ENCODE measurements around the gene GATB. TPM values are rescaled to one million over a fixed set of nuclear protein-coding genes. Genes with fewer than 3 reads are reported as not detected.

Gene GATB
- total RNA-seq, 1 donor from 2014 or later = 13.5 TPM

- DNase-seq (ENCODE audit: low spot score) = no peak
Measured at GRCh38 chr4:151729731-151730559, 30.9 kb downstream of the GATB start.

GRCh38 chr4:151728679-151729078 lies 32.1 kb downstream of the GATB start:
- DNase-seq (ENCODE audit: low spot score) = no peak

- DNase-seq (ENCODE audit: low spot score) = no peak
Measured at GRCh38 chr4:151728006-151728405, 32.8 kb downstream of the GATB start.

DNA sequence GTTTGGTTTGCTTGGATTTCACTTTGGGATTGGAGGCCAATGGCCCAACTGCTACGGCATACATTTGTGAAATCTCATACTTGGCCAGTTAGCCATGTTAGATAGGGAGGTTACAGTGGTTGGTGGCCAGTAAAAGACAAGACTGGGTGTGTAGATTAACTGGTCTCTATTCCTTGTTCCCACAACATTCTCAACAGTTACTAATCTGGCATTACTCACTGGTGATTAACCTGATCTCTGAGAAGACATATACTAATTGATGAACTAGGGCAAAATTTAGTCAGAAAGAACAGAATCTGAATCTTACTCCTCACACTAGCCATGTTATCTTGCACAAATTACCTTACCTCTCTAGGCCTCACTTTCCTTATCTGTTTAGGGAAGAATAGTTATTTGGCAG lies 33.4 kb downstream of the GATB start:
- DNase-seq (ENCODE audit: low spot score) = no peak

DNA sequence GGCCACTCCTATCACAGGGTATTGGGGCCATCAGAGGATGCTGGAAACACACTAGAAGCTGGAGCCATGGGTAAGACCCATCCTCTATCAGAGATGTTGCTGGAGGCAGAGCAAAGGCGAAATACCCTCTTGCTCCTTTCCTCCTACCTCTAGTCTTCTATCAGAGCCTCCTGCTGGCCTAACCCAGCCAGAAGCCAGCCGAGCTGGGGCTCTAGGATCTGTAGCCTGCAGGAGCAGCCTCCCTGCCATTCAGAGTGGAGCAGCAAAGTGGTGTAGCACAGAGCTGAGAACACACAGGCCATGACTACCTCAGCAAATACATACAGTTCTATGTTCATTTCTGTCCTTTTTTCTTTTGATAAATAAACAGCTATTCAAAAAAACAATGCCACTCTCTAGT lies 35.7 kb downstream of the GATB start:
- no peak for DNase-seq (ENCODE audit: low spot score)

- DNase-seq (ENCODE audit: low spot score) = no peak
Measured at GRCh38 chr4:151721916-151722315, 38.9 kb downstream of the GATB start.

DNA sequence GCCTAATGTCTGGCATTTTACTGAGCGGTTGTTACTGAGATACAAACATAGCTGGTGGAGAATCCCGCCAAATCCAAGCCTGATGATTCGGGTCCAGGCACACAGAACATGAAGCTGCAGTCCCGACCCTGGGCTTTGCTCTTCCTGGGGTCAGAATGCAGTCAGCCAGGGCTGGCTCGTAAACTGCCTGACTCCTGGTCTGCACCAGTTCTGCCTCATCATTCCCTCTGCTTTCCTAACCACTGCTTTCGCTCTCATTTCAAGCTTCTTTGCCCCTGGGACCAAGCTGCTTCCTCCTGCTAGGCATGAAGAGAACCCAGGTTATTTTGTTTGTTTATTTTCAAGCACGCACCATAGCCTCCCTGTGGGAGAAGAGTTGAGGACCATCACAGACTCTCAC lies 39.3 kb downstream of the GATB start:
- DNase-seq (ENCODE audit: low spot score) = no peak

DNA sequence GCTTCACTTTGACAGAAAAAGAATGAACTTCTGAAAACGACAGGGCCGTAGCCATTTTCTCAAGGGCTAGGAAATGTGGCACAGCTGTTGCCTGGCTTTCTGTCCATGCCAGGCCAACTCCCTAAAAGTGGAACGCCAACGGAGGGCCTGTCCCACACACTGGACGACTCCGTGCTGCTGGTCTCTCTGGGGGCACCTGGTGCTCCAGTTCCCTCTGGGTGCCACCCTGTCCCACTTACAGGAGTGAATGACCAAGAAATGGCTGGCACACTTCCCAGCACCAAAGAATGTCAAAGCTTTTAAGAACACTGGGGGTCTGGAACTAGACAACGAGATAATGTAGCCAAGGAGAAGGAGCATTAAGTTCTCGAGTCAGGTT lies 40.9 kb downstream of the GATB start:
- DNase-seq (ENCODE audit: low spot score) = no peak

DNA sequence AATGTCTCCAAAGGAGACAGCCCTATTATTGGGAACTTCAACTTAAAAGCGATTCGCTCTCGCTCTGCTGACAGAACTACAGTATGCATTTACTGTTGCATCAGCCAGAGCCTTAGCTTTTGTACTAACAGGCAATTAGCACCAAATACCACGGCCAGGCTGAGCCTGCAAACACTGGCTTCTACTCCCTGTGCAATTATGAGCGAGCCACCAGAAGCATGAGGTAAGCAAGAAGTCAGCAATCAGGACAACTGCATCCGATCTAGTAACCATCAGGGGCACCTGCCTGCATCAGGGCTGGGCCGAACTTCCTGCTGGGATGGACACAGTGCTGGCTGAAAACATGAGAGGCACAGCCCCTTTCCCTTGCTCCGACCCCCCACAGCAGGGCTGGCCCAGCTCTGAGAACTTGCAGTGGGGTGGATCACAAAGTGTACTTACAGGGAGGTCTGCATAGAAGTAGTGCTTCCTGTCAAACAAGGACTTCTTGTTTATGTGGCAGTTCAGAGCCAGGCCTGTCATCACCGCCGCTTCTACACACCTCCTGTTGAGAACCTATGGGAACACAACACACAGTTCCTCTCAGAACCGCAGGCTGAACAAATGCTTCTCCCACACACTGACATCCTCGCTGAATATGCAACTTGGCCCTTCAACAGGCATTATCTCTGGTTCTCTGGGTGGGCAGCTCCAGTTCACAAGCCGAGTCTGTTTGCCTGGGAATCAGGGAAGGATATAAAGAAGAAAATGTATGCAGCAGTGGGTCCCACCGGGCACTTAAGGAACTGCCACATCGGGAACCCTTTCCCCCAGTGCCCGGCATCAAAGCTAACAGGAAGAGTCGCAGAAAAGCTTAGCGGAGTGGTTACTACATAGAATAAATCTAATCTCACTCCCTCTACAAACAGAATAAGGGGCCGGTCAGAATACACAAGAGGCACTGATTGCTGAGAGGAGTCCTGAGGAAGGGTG lies 41.5 kb downstream of the GATB start:
- DNase-seq (ENCODE audit: low spot score) = no peak

- no peak for DNase-seq (ENCODE audit: low spot score)
Measured at GRCh38 chr4:151717909-151718628, 42.7 kb downstream of the GATB start.

- DNase-seq (ENCODE audit: low spot score) = no peak
Measured at GRCh38 chr4:151717314-151717713, 43.5 kb downstream of the GATB start.

DNA sequence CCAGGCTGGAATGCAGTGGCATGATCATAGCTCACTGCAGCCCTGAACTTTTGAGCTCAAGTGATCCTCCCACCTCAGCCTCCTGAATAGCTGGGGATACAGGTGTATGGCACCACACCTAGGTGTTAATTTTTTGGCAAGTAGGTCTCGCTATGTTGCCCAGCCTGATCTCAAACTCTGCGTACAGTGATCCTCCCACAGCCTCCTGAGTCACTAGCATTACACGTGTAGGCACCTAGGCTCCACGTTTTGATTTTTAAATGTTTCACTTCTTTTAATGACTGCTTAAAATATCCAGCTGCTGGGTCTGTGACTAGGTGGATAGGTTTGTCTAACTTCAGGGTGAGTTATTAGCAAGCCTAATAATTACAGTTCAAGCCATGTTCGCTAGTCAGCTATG lies 44.5 kb downstream of the GATB start:
- no peak for DNase-seq (ENCODE audit: low spot score)

DNA sequence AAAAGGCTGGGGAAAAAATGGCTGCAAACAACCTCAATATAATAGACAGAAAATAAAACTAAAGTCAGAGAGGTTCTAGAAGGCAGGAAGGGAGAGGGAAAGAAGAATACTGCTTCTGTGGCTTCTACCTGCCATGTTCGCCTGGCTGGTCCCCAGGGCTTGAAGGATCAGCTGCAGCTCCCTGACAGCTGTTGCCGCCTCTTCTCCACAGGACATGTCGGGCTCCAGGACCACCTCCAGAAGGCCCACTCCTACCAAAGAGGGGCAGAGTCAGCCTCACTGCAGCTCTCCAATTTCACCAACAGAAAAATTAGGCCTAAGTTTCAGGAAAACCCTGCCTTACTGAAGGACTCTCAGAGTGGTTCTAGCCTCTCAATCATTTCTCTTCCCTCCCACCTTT lies 44.9 kb downstream of the GATB start:
- no peak for DNase-seq (ENCODE audit: low spot score)

DNA sequence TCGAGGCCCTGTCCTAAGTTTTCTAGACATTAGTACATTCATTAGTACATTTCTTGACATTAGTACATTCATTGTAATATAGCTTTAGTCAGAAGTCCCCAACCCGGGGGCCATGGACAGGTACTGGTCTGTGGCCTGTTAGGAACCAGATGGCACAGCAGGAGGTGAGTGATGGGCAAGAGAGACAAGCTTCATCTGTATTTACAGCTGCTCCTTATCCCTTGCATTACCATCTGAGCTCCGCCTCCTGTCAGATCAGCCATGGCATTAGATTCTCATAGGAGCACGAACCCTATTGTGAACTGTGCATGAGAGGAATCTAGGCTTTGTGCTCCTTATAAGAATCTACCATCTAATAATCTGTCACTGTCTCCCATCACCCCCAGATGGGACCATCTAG lies 48.0 kb downstream of the GATB start:
- DNase-seq (ENCODE audit: low spot score) = no peak

- no peak for DNase-seq (ENCODE audit: low spot score)
Measured at GRCh38 chr4:151711646-151712045, 49.2 kb downstream of the GATB start.

GRCh38 chr4:151709587-151709986 lies 51.2 kb downstream of the GATB start:
- no peak for DNase-seq (ENCODE audit: low spot score)

DNA sequence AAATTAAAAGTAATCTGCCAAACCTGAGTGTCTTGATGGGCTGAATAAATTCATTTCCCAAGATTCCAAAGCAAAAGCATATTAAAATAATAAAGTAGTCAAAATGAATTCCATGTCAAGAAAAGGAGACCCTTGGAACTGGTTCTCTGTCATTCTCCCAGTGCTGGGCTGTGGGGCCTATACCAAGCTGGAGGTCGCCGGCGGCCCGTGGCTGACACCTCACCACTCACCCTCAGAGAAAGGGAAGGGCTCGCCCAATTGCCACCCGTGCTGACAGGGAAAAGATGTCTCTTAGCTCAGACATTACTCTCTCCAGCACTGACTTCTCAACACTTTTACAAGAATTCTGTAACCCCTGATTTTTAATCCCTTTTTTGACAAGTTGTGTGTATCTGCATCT lies 51.7 kb downstream of the GATB start:
- DNase-seq (ENCODE audit: low spot score) = no peak

- no peak for DNase-seq (ENCODE audit: low spot score)
Measured at GRCh38 chr4:151708100-151708499, 52.7 kb downstream of the GATB start.

DNA sequence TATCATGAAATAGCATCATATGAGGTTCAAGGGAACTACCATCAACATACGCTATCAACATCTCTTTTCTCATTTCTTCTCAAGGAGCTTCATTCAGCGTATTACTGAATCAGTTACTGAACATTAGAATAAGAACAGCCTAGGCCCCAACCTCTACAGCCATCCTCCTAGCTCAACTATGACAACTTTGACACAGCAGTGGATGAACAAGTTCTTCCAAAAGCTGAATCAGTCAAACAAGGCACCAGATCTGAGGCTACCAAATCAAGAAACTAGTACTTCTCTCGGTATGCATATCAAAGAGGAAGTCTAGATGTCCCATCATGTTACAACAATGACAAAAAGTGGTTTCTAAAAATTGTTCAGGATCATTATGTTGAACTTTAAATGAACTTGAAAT lies 57.4 kb downstream of the GATB start:
- no peak for DNase-seq (ENCODE audit: low spot score)

- DNase-seq (ENCODE audit: low spot score) = no peak
Measured at GRCh38 chr4:151702256-151702655, 58.6 kb downstream of the GATB start.

GRCh38 chr4:151700566-151701316 lies 60.1 kb downstream of the GATB start:
- DNase-seq (ENCODE audit: low spot score) = no peak

Data from mucosa of gallbladder (tissue), 1 donor.